GM21619 (cell line): ENCODE measurements around the gene HMGXB3.

Experiments used
- ATAC-seq: cut with Tn5 transposase; IDR thresholded peaks from one replicate; pipeline ENCODE4 v1.9.1; 2021; ENCODE audit not compliant: unreplicated experiment

Gene HMGXB3

DNA sequence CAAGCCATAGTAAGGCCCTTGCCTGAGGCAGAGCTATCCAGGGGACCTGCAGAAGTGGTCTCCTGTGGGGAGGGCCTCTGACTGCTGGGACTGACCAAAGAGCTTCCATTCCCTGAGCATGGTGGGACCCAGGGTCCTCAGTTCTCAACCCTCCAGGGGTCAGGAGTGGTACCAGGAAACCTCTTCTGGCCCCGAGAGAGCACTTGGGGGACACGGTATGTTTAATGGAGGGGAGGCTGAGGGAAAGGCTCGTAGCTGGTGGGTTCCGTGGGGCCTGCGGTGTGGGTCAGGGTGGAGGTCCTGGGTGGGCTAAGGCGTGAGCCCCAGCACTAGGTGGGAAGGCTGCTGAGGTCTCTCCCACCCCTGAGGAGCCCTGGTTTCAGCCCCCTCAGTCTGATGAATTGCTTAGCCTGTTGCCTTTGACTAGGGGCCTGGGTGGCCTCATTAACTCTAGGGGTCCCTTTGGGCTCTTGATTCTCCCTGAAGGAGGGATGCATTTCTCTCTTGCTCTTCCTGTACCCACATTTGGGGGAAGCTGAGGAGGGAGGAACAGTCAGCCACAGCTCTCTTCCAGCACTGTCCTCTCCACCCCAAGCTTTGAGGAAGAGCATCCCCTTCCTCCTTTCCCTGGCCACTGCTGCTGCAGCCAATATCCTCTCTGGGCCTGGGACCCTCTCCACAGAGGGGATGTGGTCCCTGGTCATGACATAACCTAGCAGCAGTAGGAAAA lies 51.9 kb downstream of the HMGXB3 start:
- no peak for ATAC-seq

DNA sequence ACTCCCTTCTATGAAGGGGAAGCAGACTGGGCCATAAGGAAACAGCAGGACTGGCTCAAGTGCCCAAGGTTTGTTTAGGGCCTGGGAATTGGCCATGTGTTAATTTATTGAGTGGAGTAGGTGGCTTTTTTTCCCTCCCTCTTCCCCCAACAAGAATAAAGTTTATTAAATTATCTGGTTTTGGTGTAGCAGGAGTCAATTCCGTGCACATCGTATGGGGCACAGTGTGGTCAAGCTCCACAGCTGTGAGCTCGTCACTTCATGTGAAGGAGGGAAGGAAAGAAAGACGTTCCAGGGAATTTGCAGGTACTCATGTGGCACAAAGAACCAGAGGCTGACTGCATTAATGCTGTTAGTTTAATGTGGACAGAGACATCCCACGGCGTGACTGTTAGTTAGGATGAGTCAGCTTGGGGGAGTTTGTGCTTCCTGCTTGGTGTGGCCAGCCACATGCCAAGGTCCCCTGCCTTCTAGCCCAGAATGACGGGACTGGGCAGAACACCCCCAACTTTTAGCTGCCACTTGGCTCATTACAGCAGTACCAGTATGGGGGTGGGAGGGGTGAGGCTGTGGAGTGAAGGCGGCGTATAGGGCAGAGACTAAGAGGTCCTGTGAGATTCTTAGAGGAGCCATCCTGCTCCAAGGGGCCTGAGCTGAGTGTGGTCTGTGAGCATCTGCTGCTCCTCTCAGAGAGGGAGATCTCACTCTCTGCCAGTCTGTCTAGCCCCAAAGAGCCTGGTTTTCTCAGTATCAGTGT lies 52.6 kb downstream of the HMGXB3 start:
- ATAC-seq = no peak

DNA sequence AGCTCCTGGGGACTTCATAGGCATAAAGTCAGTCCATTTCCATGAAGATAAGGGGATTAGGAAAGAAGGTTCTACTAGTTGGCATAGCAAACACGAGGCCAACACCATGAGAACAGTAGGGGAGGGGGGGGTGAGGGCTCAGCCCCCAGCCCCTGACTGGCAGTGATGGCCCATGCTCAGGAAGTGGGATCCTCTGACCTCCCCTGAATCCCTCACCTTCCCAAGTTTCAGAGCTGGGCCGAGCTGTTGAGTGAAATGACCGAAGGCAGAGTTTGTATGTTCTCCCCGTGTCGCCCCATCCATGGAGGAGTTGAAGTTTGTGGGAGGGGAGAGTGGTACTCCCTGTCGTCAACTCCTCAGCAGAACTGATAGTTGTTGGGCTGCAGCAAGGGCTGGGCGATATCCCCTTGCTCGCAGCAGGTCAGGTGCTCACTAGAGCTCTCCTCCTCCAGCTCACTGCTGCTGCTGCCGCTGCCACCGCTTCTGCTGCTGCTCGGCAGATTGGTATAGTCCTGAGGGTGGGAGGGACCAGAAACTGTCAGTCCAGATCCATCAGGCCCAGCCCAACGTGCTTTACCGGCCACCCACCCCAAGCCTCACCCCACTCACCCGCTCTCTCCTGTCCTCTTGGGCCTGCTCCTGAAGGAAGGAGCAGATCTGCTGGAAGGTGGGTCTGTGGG lies 53.3 kb downstream of the HMGXB3 start:
- no peak for ATAC-seq

DNA sequence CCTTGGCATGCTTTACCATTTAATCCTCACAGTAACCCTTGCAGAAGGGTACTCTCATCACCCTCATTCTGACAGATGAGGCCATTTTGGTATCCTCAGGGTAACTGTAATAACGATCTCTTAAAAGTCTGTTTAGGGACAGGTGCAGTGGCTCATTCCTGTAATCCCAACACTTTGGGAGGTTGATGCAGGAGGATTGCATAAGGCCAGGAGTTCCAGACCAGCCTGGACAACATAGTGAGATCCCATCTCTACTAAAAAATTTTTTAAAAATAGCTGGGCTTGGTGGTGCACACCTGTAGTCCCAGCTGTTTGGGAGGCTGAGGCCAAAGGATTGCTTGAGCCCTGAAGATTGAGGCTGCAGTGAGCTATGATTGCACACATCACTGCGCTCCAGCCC lies 54.0 kb downstream of the HMGXB3 start:
- no peak for ATAC-seq

DNA sequence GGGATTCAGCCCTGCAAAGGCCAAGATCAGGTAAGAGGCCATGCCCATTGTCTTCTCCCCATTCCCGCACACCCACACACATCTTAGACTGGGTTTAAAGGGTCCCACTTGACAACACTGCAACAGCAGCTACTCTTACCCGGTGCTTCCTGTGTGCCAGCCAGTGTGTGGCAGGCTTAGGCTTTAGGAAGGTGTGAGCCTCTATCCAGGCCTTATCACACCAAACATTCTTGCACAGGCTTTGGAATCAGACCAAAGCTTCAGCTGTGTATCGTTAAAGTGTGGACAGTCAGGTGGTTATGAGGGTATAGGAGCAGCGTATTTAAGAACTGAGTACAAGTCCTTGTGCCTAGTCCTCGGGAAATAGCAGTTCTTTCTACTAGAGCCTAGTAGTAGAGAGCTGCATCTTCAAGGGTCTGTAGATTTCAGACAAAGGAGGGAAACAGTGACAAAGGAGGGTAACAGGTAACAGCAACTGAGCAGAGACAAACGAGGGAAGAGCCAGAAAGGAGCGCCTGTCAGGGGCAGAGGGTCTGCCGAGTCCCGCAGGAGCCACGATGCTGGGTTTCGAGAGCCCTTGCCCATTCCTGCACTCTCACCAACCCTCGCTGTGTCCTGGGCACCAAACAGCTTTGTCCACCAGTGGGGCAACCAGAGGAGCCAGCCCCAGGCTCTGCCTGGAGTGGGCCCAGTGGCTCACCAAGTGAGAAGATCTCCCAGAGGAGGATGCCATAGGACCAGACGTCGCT lies 55.0 kb downstream of the HMGXB3 start:
- no peak for ATAC-seq

DNA sequence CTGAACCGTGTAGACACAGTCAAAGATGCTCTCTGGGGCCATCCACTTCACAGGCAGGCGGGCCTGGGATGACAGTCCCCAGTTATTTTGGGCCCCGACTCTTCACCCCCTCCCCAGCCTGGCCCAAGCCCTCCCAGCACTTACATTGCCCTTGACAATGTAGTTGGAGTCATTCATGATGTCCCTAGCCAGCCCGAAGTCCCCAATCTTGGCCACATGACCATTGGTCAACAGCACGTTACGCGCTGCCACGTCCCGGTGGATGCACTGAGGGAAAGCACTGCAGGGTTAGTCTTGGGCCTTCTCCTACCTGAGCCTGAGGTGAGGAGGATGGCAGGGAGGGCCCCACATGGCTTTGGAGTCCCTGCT lies 55.5 kb downstream of the HMGXB3 start:
- no peak for ATAC-seq

DNA sequence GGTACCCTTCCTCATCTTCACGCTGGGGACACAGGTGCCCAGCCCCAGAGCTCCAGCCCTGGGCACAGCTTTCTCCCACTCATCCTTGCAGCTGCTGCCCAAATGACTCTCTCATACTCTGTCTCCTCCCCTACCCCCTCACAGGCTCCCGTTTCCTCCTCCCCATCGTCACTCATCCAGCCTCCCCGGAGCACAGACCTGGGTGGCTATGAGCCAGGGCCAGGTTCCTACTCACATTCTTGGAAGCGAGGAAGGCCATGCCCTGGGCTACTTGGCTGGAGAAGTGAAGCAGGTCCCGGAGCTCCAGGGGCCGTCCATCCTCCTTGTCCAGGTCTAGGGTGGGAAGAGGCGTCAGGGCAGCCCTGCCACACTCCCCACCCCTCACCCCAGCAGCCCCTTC lies 56.5 kb downstream of the HMGXB3 start:
- no peak for ATAC-seq

DNA sequence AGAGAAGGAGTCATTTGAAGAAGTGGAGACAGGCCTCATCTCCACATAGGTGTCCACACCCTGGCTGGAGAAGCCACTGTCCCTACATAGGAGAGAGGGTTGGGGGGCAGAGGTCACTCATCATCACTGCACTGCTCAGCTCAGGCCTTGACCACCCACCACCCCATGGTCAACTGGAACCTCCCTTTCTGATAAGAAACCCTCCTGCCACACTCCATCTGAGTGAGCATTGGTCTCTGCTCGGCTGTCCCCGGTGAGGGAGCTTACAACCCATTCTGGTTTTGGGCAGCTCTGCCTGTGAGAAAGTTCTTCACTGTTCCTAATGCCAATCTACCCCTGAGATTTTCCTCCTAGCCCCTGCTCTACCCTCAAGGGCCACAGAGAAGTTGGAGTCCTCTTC lies 57.0 kb downstream of the HMGXB3 start:
- ATAC-seq = no peak

DNA sequence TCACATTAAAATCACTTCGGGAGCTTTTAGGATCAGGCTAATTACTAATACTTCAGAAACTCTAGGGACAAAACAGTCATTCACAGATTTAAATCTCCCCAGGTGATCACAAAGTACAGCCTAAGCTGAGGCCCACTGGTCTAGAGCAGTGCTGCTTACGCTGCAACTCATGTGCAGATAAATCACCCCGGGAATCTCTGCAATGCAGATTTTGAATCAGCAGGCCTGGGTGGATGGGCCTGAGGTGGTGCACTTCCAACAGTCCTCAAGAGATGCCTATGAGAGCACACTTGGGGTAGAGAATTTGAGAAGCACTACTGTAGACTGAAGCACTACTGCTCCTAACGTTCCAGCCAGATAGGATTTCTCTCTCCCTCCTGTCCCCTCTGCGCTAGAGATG lies 57.5 kb downstream of the HMGXB3 start:
- no peak for ATAC-seq

DNA sequence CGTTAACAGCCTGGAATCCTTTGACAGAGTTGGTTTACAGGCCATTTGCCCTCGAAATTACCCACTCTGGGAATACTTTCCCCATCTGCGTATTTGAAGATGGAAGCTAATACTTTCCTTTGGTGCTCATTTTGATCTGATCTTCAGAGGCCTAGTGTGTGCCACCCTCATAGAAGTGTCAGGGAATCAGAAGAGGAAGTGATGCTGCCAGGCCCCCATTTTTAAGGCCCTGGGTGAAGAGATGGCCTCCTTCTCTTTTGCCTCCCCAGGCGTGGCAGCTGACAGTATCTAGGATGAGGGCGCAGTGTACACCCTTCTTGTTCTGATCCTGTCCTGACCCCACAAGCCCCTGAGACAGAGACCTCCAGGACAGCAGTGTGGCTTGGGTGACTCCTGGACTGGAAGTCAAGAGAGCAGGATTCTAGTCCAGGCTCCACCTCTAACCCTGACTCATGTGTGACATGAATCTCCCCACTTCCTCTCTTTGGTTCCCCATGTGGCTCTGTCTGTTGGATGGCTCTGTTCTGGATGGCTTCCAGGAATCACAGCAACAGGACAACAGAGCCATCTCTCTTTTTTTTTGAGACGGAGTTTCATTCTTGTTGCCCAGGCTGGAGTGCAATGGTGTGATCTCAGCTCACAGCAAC lies 58.1 kb downstream of the HMGXB3 start:
- ATAC-seq = no peak

DNA sequence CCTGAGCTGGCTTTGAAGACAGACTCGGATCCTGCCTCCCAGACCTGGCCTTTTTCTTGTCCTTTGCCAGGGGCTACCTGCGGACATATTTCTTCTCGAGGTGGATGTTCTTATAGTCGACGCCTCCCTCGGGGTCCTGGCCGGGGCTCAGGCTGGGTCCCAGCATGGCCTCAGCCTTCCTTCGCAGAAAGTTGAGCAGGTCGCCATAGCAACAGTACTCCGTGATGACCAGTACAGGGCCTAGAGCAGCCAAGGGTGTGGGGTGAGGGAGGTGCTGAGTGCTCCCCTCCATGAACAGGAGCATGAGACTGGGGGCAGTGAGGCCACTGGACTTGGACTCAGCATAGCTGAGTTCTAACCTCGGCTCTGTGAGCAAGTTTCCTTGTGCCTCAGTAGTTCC lies 59.1 kb downstream of the HMGXB3 start:
- no peak for ATAC-seq

DNA sequence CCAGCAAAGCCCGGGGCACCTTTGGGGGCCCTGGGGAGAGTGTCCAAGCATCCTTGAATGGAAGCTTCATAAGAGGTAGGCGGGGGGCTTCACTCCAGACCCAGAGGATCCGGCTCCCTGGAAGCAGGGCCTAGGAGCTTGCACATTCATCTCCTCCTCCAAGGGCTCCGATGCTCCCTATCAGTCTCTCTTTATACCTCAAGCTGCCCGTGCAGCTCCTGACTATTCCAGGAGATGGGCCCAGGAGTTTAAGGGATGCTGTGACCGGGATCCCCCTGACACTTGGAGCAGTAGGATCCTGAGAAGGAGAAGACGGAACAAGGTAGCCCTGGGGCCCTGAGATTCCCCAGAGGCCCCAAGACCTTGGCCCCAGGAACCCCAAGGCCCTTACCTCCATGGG lies 59.9 kb downstream of the HMGXB3 start:
- no peak for ATAC-seq

DNA sequence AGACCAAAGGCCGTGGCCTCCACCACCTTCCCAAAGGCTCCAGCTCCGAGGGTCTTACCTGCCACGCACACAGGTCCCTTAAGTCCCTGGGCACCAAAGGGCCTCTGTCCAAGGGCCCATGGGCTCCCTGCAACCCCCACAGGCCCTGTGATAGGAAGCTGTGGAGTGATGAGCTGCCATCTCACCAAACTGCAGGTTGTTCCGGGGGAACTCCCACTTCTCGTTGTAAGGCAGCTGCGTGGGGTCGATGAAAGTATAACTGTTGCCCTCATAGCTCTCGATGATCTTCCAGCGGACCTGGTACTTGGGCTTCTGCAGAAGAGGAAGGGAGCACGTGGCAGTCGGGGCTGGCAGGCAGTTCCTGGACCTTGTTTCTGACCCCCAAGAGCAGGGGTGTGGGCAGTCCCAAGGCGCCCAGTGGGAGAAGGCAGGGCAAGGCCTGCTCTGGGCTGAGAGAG lies 61.0 kb downstream of the HMGXB3 start:
- ATAC-seq = no peak

DNA sequence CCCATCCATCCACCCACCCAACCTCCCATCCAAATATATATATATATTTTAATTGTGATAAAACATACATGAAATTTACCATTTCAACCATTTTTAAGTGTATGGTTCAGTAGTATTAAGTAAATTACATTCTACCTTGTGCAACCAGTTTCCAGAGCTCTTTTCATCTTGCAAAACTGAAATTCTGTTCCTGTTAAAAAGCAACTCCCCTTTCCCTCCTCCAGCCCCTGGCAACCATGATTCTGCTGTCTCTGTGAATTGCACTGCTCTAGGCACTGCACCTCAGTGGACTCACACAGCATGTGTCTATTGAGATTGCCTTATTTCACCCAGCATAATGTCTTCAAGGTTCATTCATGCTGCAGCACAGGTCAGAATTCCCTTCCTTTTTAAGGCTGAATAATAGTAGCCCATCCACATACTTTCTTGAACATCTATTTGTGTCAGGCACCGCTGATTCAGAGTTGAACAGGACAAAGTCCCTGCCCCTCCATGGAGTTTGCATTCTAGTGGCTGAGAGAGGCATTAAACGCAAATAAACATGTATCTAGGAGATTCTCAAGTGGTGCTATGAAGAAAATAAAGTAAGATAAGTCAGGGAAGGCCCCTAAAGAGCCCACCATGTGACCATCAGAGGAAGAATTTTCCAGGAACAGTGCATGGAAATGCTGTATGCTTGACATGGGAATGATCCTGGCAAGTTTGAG lies 61.8 kb downstream of the HMGXB3 start:
- no peak for ATAC-seq

DNA sequence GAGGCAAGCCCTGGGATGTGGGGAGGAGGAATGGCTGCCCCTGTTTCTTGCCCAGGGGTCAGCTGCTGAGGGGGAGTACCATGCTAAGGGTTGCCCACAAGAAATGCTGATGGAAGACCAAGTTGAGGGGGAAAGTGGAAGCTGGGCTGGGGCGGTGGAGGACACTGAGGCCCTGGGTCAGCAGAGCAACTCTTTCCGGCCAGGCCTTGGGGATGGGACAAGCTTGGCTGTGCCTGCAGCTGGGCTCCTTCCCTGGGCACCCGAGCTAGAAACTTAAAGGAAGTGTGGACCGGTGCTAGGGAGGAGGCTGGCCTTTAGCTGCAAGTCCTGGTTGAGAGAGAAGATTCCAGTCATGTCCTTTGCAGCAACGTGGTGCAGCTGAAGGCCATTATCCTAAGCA lies 63.1 kb downstream of the HMGXB3 start:
- no peak for ATAC-seq

DNA sequence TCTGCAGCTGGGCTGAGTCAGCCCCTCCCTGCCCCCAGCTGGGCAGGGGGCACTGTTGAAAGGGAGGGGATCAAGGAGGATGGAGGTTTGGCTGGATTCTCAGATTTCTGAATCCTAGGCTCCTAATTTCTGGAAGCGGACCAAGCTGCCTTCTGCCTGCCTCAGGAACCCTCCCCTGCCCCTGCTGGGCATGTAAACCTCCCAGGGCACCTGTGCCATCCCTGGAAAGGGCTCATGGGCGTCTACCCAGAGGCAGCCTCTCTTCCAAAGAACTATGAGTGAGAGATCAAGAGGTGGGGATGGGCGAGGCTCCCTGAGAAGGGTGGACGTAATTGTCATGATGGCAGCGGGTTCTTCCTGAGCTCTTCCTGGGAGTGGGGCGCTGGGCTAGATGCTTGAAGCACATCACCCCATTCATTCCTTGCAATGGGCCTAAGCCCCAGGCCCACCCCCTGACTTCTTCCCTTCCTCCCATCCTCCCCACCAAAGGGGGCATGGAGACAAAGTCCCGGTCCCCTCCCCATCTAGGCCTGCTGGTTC lies 64.2 kb downstream of the HMGXB3 start:
- no peak for ATAC-seq

DNA sequence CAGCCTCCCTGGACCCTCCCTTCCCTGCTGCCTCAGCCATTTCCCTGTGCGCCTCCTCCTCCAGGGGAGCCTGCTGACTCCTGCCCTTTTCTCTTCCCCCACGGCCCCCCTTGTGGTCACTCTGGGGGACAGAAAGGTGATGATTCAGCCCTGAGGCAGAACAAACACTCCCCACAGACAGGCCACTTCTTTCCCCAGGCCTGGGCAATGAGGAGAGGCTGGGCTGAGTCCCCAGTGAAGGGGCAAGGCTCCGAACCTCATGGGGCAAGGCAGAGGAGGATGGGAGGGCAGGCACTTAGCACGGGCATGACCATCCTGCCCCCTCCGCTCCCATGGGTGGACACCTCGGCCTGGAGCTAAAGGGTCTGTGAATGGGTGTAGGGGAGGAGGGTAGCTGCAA lies 64.8 kb downstream of the HMGXB3 start:
- ATAC-seq = no peak

DNA sequence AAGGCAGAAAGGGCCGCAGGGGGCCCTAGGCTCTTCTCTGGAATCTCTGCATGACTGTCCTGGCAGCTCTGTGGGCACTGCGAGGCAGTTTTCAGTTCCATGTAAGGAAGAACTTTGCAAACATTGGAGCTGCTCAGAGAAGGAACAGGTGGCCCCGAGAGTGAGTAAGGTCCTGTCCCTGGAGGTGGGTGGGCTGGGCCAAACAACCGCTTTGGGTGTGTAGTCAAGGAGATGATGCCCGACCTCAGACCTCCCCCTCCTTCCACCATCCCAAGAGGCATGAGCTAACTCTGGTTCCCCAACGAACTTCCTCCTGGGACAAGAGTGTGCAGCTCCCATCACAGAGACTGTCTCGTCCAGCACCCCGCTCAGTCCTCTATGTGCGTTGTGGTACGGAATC lies 65.3 kb downstream of the HMGXB3 start:
- no peak for ATAC-seq

DNA sequence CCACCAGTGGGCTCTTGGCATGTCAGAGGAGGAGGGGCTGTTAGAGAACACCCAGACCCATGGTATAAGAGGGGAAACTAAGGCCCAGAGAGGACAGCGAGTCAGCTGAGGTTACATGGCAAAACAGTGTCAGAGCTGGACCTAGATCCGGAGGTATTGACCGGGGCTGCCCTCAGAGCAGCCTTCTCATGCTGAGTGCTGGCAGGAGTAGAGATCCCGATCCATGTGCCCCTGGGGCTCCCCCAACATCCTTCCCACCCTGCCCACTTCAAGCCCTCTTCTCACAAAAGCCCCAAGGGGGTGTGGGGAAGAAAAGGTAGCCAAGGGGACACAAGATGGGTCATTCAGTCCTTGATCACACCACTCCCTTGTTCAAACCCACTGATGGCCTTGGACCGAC lies 65.9 kb downstream of the HMGXB3 start:
- ATAC-seq = no peak

DNA sequence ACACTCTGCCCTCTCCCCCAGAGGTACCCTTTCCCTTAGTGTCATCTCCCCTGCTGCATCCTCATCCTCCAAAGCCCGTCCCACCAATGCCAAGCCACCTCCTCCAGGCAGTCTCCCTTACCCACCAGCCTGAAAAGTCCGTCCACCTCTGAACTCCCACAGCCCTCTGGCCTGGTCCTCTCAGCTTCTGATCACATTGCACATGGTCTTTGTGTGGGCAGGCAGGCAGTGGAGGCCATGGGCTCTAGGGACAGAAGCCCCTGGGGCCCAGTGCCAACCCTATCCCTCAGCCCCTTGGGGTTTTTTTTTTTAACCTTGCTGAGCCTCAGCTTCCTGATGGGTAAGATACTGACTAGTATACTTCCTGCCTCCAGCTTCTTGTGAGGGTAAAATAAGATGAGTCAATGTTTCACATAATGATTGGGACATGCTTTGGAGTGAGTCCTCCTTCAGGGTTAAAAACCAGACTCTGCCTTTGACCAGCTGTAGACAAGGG lies 66.4 kb downstream of the HMGXB3 start:
- ATAC-seq = peak; percentile 67
